Fibroblast of pulmonary artery (primary cell): ENCODE measurements around the gene TRIM22.
"Not testable (repeated sequence)": the region's sequence is repeated elsewhere in the genome, so short reads cannot be mapped to it uniquely, and the experiment has no call there.

Experiments
- DNase-seq: peaks from one replicate; pipeline ENCODE4 v3.0.0-alpha.2; 2010; ENCODE audit warnings: low read depth
- H3K4me3 ChIP-seq: replicated peaks from 2 replicates; pipeline ENCODE4 v1.5.1; 2011; ENCODE audit warnings: low read depth, mild to moderate bottlenecking, control low read depth, low read length, moderate library complexity
- TF ChIP-seq, protein P1 (sequence below): IDR thresholded peaks from 2 replicates; pipeline ENCODE4 v1.5.1; 2011; ENCODE audit warnings: mild to moderate bottlenecking, control low read depth, low read length, inconsistent platforms; ENCODE audit errors: missing control alignments

Gene TRIM22

DNA sequence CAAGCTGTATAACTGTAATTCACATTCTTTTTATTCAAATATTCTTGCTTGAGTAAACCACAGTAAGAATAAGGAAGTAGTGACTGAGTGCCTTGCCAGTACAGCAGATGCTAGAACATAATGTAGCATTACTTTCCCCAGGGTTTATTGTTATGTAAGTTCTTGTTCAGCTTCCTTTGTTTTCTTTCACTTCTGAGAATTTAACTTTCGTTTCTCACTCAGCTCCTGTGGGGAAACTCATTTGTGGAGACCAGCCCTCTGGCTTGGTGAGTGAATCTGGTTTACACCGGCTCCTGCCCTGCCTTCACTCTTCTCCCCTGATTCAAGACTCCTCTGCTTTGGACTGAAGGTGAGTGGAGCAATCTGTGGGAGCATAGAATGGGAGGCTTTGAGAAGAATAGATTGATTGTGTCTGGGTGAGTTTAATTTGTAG, at the start of gene TRIM22:
TSS of gene TRIM22 (plus strand) at position 240 of the 433 bp plus-strand sequence. CDS start 6,443 bp downstream, outside the sequence.
- TF ChIP-seq, protein P1, sequence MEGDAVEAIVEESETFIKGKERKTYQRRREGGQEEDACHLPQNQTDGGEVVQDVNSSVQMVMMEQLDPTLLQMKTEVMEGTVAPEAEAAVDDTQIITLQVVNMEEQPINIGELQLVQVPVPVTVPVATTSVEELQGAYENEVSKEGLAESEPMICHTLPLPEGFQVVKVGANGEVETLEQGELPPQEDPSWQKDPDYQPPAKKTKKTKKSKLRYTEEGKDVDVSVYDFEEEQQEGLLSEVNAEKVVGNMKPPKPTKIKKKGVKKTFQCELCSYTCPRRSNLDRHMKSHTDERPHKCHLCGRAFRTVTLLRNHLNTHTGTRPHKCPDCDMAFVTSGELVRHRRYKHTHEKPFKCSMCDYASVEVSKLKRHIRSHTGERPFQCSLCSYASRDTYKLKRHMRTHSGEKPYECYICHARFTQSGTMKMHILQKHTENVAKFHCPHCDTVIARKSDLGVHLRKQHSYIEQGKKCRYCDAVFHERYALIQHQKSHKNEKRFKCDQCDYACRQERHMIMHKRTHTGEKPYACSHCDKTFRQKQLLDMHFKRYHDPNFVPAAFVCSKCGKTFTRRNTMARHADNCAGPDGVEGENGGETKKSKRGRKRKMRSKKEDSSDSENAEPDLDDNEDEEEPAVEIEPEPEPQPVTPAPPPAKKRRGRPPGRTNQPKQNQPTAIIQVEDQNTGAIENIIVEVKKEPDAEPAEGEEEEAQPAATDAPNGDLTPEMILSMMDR, result no peak

DNA sequence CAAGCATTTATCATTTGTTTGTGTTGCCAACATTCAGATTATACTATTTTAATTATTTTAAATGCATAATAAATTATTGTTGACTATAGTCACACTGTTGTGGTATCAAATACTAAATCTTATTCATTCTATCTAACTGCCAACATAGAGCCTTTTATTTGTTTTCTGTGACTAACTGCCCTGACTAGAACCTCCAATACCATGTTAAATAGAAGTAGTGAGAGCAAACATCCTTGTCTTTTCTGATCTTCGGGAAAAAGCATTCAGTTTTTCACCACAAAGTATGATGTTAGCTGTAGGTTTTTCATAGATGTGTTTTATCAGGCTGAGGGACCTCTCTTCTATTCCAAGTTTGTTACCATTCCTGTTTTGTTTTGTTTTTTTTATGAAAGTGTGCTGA, 49.6 kb upstream of the TRIM22 start:
- H3K4me3 ChIP-seq, result no peak overlapping the region
- TF ChIP-seq, protein P1, result no peak
- no peak for DNase-seq

More for the DNA sequence above, at the start of gene TRIM22:
- peak; percentile 80 for DNase-seq
- H3K4me3 ChIP-seq, result peak within 1 kb of the TSS; percentile 60

DNA sequence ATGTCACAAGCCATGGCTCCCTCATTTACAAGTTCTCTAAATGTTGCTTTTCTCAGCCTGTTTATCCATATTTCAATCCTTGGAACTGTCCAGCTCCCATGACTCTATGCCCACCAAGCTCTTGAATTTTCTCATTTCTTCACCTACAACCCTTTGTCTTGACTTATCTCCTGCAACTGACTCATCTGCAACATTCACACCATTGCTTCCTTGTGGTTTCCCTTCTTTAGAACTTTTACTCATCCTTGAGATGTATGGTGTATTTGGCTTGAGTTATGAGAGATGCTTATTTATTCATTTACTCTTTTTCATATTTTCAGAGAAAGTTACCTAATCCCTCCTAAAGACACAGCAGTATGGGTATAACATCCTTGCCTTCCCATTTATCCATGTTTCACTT, 46.0 kb upstream of the TRIM22 start:
- TF ChIP-seq, protein P1, result no peak
- no peak overlapping the region for H3K4me3 ChIP-seq
- DNase-seq, result no peak

DNA sequence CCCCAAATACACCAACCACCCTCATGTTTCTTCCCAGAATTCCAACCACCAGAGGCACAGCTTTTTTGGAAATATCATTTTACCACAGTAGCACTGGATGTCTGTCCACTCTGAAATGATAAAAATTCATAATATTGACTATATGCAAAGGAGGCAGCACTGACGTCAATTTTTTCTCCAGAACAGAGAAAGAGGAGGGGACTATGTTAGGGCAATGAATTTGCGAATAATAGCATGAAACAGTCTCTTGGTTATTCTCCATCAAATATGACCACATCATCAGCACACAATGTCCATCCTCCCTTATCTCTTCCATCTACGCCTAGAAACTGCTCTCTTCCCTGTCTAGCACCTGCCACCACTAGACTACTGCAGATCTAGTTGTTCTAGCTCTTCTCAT, 43.5 kb upstream of the TRIM22 start:
- no peak for DNase-seq
- TF ChIP-seq, protein P1, result no peak
- no peak overlapping the region for H3K4me3 ChIP-seq

- TF ChIP-seq, protein P1, result no peak
- DNase-seq, result no peak
- no peak overlapping the region for H3K4me3 ChIP-seq
These were observed 34.1 kb upstream of the TRIM22 start for GRCh38 chr11:5655474-5655873.

- H3K4me3 ChIP-seq, result not testable (repeated sequence)
These were observed 32.6 kb upstream of the TRIM22 start for GRCh38 chr11:5656956-5657355.

GRCh38 chr11:5658318-5658717, 31.3 kb upstream of the TRIM22 start:
- no peak for DNase-seq
- TF ChIP-seq, protein P1, result no peak
- H3K4me3 ChIP-seq, result no peak overlapping the region

More at GRCh38 chr11:5656956-5657355, 32.6 kb upstream of the TRIM22 start:
- not testable (repeated sequence) for DNase-seq
